ENCODE data around the gene S100A2. TPM values are rescaled to one million over a fixed set of nuclear protein-coding genes. Genes with fewer than 3 reads are reported as not detected.

The S100A2 gene
- total and polyA plus RNA-seq, 2 of the 8 experiments (the other 6 are each of a cell fraction or from before 2014, with no cell fraction given): 0.86 TPM; not detected in 1

DNA sequence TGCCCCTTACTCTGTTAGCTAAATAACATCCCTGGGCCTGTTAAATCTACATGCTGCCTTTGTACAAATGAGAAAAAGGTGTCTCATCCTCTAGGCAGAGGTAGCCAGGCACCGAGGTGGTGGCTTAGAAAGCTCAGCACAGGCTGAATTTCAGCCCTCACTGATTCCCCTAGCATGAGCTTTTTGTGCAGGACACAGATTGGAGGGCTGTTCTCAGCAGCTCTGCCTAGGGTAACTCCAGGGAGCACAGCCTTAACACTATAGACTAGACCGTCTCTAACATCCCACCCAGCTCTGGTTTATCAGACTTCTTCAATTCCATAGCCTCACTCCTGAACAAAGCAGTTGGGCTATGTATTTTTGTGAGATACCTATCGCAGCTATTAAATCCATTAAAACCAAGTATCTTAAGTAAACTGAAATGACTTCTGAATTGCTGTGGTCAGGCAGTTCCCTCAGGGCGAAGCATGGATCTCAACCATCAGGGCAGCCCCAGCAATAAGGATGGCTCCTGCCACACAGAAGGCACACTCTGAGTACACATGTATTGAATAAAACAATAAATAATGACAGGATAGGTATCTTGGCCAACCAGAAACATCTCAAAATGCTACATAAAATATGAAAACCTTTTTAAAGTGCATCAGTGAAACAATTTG lies 44.7 kb downstream of the S100A2 start:
- Histone ChIP-seq H3K79me2 (ENCODE audit: control insufficient read depth in 1 of 2, insufficient read depth in 2 of 2, low read length in 2 of 2) (no peaks in the 10 kb centered on the region), H2BK120ac (replicated peaks; ENCODE audit: low read depth, low read length) (peak overlapping the region; percentile 18), H3K14ac (ENCODE audit: insufficient read length) (no peak overlapping the region), H3K4me1 (replicated peaks in 1 of 4; ENCODE audit: control insufficient read depth in 3 of 4, insufficient read depth in 4 of 4, low read length in 3 of 4) (peaks cover 3 to 11% (median 4%) of the 10 kb centered on the region in 4 experiments; a peak in 6 of 7 replicates), H2BK12ac (ENCODE audit: low read depth, low read length) (no peak overlapping the region), H3K27me3 (replicated peaks in 1 of 4; ENCODE audit: control insufficient read depth in 3 of 4, extremely low read depth in 1 of 4, insufficient read depth in 3 of 4, low read length in 3 of 4) (peaks cover 0 to 9% (median 7%) of the 10 kb centered on the region in 4 experiments; a peak in 4 of 7 replicates), H3K4me3 (ENCODE audit: extremely low read depth in 1 of 4, insufficient read depth in 2 of 4, low read depth in 3 of 4, low read length in 4 of 4) (no peak overlapping the region), H2BK5ac (ENCODE audit: low read depth, low read length) (no peak overlapping the region), H3K4ac (replicated peaks; ENCODE audit: insufficient read length, low read depth, low read length) (no peak overlapping the region), H3K4me2 (ENCODE audit: insufficient read depth in 1 of 2, low read depth in 2 of 2, low read length in 2 of 2) (peak overlapping the region; percentile 5 to 37; a peak in 1 of 4 replicates), H4K91ac (replicated peaks; ENCODE audit: insufficient read length, low read length) (no peak overlapping the region), H2BK20ac (ENCODE audit: low read length) (no peak overlapping the region), H2AFZ (ENCODE audit: low read length) (no peak overlapping the region), H3K27ac (ENCODE audit: low read depth, low read length) (no peak overlapping the region), H3K36me3 (ENCODE audit: control insufficient read depth in 2 of 4, insufficient read depth in 4 of 4, low read length in 3 of 4) (no peaks in the 10 kb centered on the region; a peak in 1 of 8 replicates), H3K79me1 (ENCODE audit: low read depth, low read length) (no peaks in the 10 kb centered on the region), H2BK15ac (ENCODE audit: low read length) (no peak overlapping the region), H4K5ac (ENCODE audit: insufficient read length, low read depth, low read length) (no peak overlapping the region), H3K23me2 (ENCODE audit: low read depth, low read length) (no peaks in the 10 kb centered on the region), H3K9ac (replicated peaks in 1 of 4; ENCODE audit: extremely low read depth in 1 of 4, low read depth in 3 of 4, low read length in 3 of 4) (no peak overlapping the region), H3K23ac (ENCODE audit: insufficient read length) (no peak overlapping the region), H3K18ac (ENCODE audit: extremely low read depth, low read length) (no peak overlapping the region), H2AK5ac (ENCODE audit: low read depth, low read length) (no peak overlapping the region), H3K56ac (replicated peaks; ENCODE audit: insufficient read length, low read depth, low read length) (no peak overlapping the region), H4K20me1 (replicated peaks in 1 of 2; ENCODE audit: control insufficient read depth in 1 of 2, insufficient read depth in 2 of 2, low read length in 2 of 2) (no peaks in the 10 kb centered on the region), H3K9me3 (ENCODE audit: insufficient read depth in 2 of 2, low read depth in 1 of 2, low read length in 1 of 2) (peaks cover 0 to 2% of the 10 kb centered on the region in 2 experiments; a peak in 1 of 4 replicates), H4K8ac (ENCODE audit: extremely low read depth, insufficient read depth, low read length) (no peak overlapping the region)
- FAIRE-seq: no peak
- ChIA-PET CTCF (ENCODE audit: partially characterized antibody) (interaction anchor here (0.7 to 4.4 kb wide), 17 partner anchors 10 to 169 kb away, joined by 3 to 51 read pairs (median 4); partner anchors contain the start of genes S100A1, S100A13 and S100A6), POLR2A (ENCODE audit: partially characterized antibody) (interaction anchor here (0.9 to 3.2 kb wide), 6 partner anchors 12 to 470 kb away, joined by 3 to 13 read pairs (median 4); partner anchors contain the start of genes CHTOP and RPS27)
- DNase-seq (ENCODE audit: low read depth in 1 of 2, low spot score in 2 of 2): no peak
- 89% methylated on average over 4 of the region's 4 CpGs; no CpG with 5 or more reads in 1 of the 2 experiments for WGBS, 2 experiments (ENCODE audit: extremely low coverage in 1 of 2, insufficient coverage in 1 of 2, insufficient read length in 1 of 2, insufficient replicate concordance in 2 of 2, low coverage in 1 of 2, low lambda C conversion rate in 2 of 2, missing lambda C conversion rate in 1 of 2)
- TF ChIP-seq SP2 (IDR thresholded peaks at IDR 0.05; ENCODE audit: low read length) (no peak), SAP30 (IDR thresholded peaks at IDR 0.05; ENCODE audit: insufficient read depth, insufficient replicate concordance, low read length) (no peak), SIN3A (conservative IDR thresholded peaks at IDR 0.05 in 1 of 2, IDR thresholded peaks at IDR 0.05 in 1 of 2; ENCODE audit: low read depth in 1 of 2, low read length in 2 of 2) (no peak), FOSL1 (IDR thresholded peaks at IDR 0.05; ENCODE audit: insufficient read depth, low read depth, low read length) (no peak), NRF1 (IDR thresholded peaks at IDR 0.05; ENCODE audit: low read depth, low read length) (no peak), SIX5 (IDR thresholded peaks at IDR 0.05; ENCODE audit: low read depth, low read length) (no peak), KDM1A (IDR thresholded peaks at IDR 0.05; ENCODE audit: borderline replicate concordance, low read length) (no peak), KDM5A (IDR thresholded peaks at IDR 0.05; ENCODE audit: low read length) (no peak), ASH2L (IDR thresholded peaks at IDR 0.05; ENCODE audit: low read length) (no peak), POLR2A (IDR thresholded peaks at IDR 0.05; ENCODE audit: control extremely low read depth in 1 of 2, low read depth in 2 of 2, low read length in 2 of 2) (no peak)
- TF ChIP-seq, protein P1, sequence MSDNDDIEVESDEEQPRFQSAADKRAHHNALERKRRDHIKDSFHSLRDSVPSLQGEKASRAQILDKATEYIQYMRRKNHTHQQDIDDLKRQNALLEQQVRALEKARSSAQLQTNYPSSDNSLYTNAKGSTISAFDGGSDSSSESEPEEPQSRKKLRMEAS (IDR thresholded peaks at IDR 0.05): no peak
